Parathyroid adenoma (tissue), 2 donors: ENCODE measurements around the gene IFITM10.

Experiments
- H2AFZ ChIP-seq: fragments of 300-600 bp; sonication (generic); one replicate; pipeline ENCODE4 v1.7.0; 2017; ENCODE audit warnings: antibody characterized with exemption, mild to moderate bottlenecking
- H3K27ac ChIP-seq: fragments of 300-600 bp; sonication (generic); one replicate; pipeline ENCODE4 v1.7.0; 2017
- H3K27me3 ChIP-seq: fragments of 300-600 bp; sonication (generic); one replicate; pipeline ENCODE4 v1.7.0; 2017; ENCODE audit warnings: low read length; ENCODE audit not compliant: control insufficient read depth, insufficient read depth
- H3K36me3 ChIP-seq: fragments of 300-600 bp; sonication (generic); one replicate; pipeline ENCODE4 v1.7.0; 2017; ENCODE audit warnings: low read length; ENCODE audit not compliant: control insufficient read depth, insufficient read depth
- H3K4me1 ChIP-seq: fragments of 300-600 bp; sonication (generic); one replicate; pipeline ENCODE4 v1.7.0; 2017; ENCODE audit warnings: control low read depth
- H3K4me2 ChIP-seq: fragments of 300-600 bp; sonication (generic); one replicate; pipeline ENCODE4 v1.7.0; 2017; ENCODE audit warnings: low read length
- H3K4me3 ChIP-seq: fragments of 300-600 bp; sonication (generic); one replicate; pipeline ENCODE4 v1.7.0; 2017; ENCODE audit warnings: low read depth, low read length
- H3K79me2 ChIP-seq: fragments of 300-600 bp; sonication (generic); one replicate; pipeline ENCODE4 v1.7.0; 2017; ENCODE audit warnings: control low read depth
- H3K9ac ChIP-seq: fragments of 300-600 bp; sonication (generic); one replicate; pipeline ENCODE4 v1.7.0; 2017; ENCODE audit warnings: mild to moderate bottlenecking
- H3K9me3 ChIP-seq: fragments of 300-600 bp; sonication (generic); one replicate; pipeline ENCODE4 v1.7.0; 2017; ENCODE audit warnings: low read length; ENCODE audit not compliant: control insufficient read depth
- TF ChIP-seq, protein P1 (sequence below): fragments of 300-600 bp; sonication (generic); IDR thresholded peaks from one replicate; pipeline ENCODE4 v1.7.0; 2017; ENCODE audit warnings: antibody characterized with exemption, mild to moderate bottlenecking
- donor health status: primary hyperparathyroidism.

Gene IFITM10

GRCh38 chr11:1750481-1750839, at the start of gene IFITM10:
Gene IFITM10 (minus strand): TSS chr11:1750595. CDS start chr11:1750442, 153 bp downstream.
- H3K4me2 ChIP-seq, result no peak within 1 kb of the TSS
- H3K9ac ChIP-seq, result no peak within 1 kb of the TSS
- H3K27ac ChIP-seq, result no peak within 1 kb of the TSS
- H3K4me3 ChIP-seq, result no peak within 1 kb of the TSS
- no peaks in the 10 kb centered on the region for H3K4me1 ChIP-seq
- H3K9me3 ChIP-seq, result no peaks in the 10 kb centered on the region
- TF ChIP-seq, protein P1, sequence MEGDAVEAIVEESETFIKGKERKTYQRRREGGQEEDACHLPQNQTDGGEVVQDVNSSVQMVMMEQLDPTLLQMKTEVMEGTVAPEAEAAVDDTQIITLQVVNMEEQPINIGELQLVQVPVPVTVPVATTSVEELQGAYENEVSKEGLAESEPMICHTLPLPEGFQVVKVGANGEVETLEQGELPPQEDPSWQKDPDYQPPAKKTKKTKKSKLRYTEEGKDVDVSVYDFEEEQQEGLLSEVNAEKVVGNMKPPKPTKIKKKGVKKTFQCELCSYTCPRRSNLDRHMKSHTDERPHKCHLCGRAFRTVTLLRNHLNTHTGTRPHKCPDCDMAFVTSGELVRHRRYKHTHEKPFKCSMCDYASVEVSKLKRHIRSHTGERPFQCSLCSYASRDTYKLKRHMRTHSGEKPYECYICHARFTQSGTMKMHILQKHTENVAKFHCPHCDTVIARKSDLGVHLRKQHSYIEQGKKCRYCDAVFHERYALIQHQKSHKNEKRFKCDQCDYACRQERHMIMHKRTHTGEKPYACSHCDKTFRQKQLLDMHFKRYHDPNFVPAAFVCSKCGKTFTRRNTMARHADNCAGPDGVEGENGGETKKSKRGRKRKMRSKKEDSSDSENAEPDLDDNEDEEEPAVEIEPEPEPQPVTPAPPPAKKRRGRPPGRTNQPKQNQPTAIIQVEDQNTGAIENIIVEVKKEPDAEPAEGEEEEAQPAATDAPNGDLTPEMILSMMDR, result no peak
- no peak within 1 kb of the TSS for H2AFZ ChIP-seq
- no peaks in the 10 kb centered on the region for H3K27me3 ChIP-seq
- no peaks in the 10 kb centered on the region for H3K79me2 ChIP-seq
- no peaks in the 10 kb centered on the region for H3K36me3 ChIP-seq

DNA sequence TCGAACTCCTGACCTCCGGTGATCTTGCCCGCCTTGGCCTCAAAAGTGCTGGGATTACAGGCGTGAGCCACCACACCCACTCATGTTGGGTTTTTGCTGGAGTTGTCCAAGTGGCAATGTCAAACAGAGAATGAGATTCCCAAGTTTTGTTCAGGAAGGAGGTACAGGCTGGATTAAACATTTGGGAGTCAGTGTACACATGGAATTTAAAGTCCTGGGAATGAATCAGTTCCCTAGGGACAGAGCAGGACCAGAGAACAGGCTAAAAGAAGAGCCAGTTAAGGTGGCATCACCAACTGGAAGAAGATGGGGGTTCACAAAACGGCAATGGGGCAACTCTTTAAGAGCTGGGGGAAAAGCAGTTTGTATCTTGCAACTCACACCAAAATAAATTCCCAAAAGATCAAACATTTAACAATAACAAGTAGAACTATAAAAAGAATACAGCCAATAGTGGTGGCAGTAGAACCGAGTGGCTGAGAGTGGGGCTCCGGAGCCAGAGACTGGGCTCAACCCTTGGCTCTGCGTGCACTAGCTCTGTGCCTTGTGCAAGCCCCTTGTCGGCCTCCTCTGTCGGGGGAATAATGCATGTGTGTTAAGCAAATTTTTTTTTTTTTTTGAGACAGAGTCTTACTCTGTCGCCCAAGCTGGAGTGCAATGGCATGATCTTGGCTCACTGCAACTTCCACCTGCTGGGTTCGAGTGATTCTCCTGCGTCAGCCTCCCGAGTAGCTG, 47.2 kb upstream of the IFITM10 start:
- TF ChIP-seq, protein P1, result no peak
- H3K79me2 ChIP-seq, result no peaks in the 10 kb centered on the region
- H3K36me3 ChIP-seq, result no peaks in the 10 kb centered on the region
- H3K27ac ChIP-seq, result no peak overlapping the region
- H2AFZ ChIP-seq, result no peak overlapping the region
- H3K9me3 ChIP-seq, result no peaks in the 10 kb centered on the region
- H3K4me3 ChIP-seq, result no peak overlapping the region
- no peak overlapping the region for H3K4me2 ChIP-seq
- no peak overlapping the region for H3K9ac ChIP-seq
- H3K27me3 ChIP-seq, result no peaks in the 10 kb centered on the region
- H3K4me1 ChIP-seq, result no peaks in the 10 kb centered on the region

DNA sequence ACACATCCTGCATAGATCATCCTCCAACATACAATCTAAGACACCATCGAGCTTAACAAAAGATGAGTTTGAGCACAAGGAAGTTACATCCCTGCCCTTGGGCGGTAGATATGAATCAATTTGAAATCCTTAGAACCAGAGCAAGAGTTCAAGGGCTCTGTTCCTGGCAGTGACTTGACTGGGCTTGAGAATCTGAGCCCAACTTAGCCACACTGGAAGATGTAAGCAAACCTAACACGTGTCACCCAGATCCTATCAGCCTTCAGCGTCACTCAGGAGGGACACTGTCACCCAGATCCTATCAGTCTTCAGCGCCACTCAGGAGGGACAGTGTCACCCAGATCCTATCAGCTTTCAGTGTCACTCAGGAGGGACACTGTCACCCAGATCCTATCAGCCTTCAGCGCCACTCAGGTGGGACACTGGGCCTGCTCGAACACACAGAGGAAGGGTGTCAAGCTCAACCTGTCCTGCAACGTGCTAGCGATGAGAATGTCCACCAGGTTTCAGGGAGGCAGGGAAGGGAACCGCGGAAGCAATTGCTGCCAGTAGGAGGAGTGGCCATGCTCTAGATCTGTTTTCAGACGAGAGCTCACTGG, 46.1 kb upstream of the IFITM10 start:
- H3K4me1 ChIP-seq, result no peaks in the 10 kb centered on the region
- H2AFZ ChIP-seq, result no peak overlapping the region
- H3K79me2 ChIP-seq, result no peaks in the 10 kb centered on the region
- no peak overlapping the region for H3K4me2 ChIP-seq
- no peak overlapping the region for H3K27ac ChIP-seq
- no peaks in the 10 kb centered on the region for H3K36me3 ChIP-seq
- TF ChIP-seq, protein P1, result no peak
- no peaks in the 10 kb centered on the region for H3K27me3 ChIP-seq
- H3K4me3 ChIP-seq, result no peak overlapping the region
- H3K9me3 ChIP-seq, result no peaks in the 10 kb centered on the region
- H3K9ac ChIP-seq, result no peak overlapping the region

DNA sequence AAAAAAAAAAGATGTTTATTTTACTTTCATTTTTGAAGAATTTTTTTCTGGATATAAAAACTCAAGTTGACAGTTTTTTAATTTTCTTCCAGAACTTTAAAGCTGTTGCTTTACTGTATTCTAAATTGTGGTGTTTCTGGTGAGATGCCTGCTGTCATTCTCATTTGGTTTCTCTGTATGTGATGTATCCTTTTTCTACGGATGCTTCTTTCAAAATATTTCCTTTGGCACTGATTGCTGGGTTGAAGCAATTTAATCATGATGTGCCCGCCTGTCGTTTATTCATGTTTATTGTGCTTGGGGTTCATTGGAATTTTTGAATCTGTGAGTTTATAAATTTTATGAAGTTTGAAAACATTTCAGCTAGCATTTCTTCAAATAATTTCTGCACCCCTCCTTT, 42.7 kb upstream of the IFITM10 start:
- H3K4me3 ChIP-seq, result no peak overlapping the region
- H3K9me3 ChIP-seq, result no peaks in the 10 kb centered on the region
- H3K4me1 ChIP-seq, result no peaks in the 10 kb centered on the region
- no peak overlapping the region for H3K4me2 ChIP-seq
- no peaks in the 10 kb centered on the region for H3K36me3 ChIP-seq
- H3K27me3 ChIP-seq, result no peaks in the 10 kb centered on the region
- H3K79me2 ChIP-seq, result no peaks in the 10 kb centered on the region
- no peak overlapping the region for H2AFZ ChIP-seq
- TF ChIP-seq, protein P1, result no peak
- H3K9ac ChIP-seq, result no peak overlapping the region
- H3K27ac ChIP-seq, result no peak overlapping the region

GRCh38 chr11:1792461-1792860, 42.1 kb upstream of the IFITM10 start:
- H3K9ac ChIP-seq, result no peak overlapping the region
- no peaks in the 10 kb centered on the region for H3K9me3 ChIP-seq
- no peaks in the 10 kb centered on the region for H3K4me1 ChIP-seq
- H3K27ac ChIP-seq, result no peak overlapping the region
- H3K79me2 ChIP-seq, result no peaks in the 10 kb centered on the region
- no peaks in the 10 kb centered on the region for H3K27me3 ChIP-seq
- no peak overlapping the region for H3K4me3 ChIP-seq
- no peak overlapping the region for H3K4me2 ChIP-seq
- no peak overlapping the region for H2AFZ ChIP-seq
- TF ChIP-seq, protein P1, result no peak
- H3K36me3 ChIP-seq, result no peaks in the 10 kb centered on the region
